OCI-LY1 (cell line): ENCODE data around the gene FHIP1A.
A peak's percentile ranks its signal among the peaks of the same experiment; 100 is the strongest.

ENCODE experiments used
- H2AFZ ChIP-seq: fragments of 200-600 bp; sonication (generic), shearing (Covaris generic); 2 replicates; pipeline ENCODE4 v1.6.0; 2014; ENCODE audit warnings: antibody characterized with exemption, mild to moderate bottlenecking, low read length
- H3F3A ChIP-seq: fragments of 200-600 bp; sonication (generic), shearing (Covaris generic); 2 replicates; pipeline ENCODE4 v1.6.0; 2014; ENCODE audit warnings: mild to moderate bottlenecking, antibody characterized with exemption, low read length, moderate library complexity; ENCODE audit not compliant: insufficient read depth
- H3K27ac ChIP-seq: fragments of 200-600 bp; sonication (generic); 2 replicates; pipeline ENCODE4 v1.5.1; 2014; ENCODE audit warnings: low read length, mixed run types, mild to moderate bottlenecking, low read depth; ENCODE audit not compliant: poor library complexity, severe bottlenecking
- H3K27me3 ChIP-seq: fragments of 200-600 bp; sonication (generic); 2 replicates; pipeline ENCODE4 v1.6.0; 2014; ENCODE audit warnings: antibody characterized with exemption, mild to moderate bottlenecking, low read length, moderate library complexity; ENCODE audit not compliant: insufficient read depth
- H3K36me3 ChIP-seq: fragments of 200-600 bp; sonication (generic); 2 replicates; pipeline ENCODE4 v1.6.1; 2014; ENCODE audit warnings: mild to moderate bottlenecking, antibody characterized with exemption, low read length, moderate library complexity, mixed read lengths; ENCODE audit not compliant: insufficient read depth
- H3K4me1 ChIP-seq: fragments of 200-600 bp; sonication (generic); 2 replicates; pipeline ENCODE4 v1.5.1; 2014; ENCODE audit warnings: mild to moderate bottlenecking, low read length, moderate library complexity; ENCODE audit not compliant: insufficient read depth, severe bottlenecking
- H3K4me2 ChIP-seq: fragments of 200-600 bp; sonication (generic), shearing (Covaris generic); 2 replicates; pipeline ENCODE4 v1.6.1; 2014; ENCODE audit warnings: low read length
- H3K4me3 ChIP-seq: fragments of 200-600 bp; sonication (generic); 2 replicates; pipeline ENCODE4 v1.5.1; 2014; ENCODE audit warnings: low read length, low read depth, mild to moderate bottlenecking, mixed read lengths; ENCODE audit not compliant: poor library complexity, severe bottlenecking
- H3K79me2 ChIP-seq: fragments of 200-600 bp; shearing (Covaris generic); 2 replicates; pipeline ENCODE4 v1.6.1; 2016; ENCODE audit warnings: mixed run types, low read length, mixed read lengths; ENCODE audit not compliant: insufficient read depth
- H3K9ac ChIP-seq: fragments of 200-600 bp; sonication (generic), shearing (Covaris generic); 2 replicates; pipeline ENCODE4 v1.6.1; 2014; ENCODE audit warnings: mild to moderate bottlenecking, low read length, mixed read lengths
- H3K9me2 ChIP-seq: fragments of 200-600 bp; sonication (generic), shearing (Covaris generic); 2 replicates; pipeline ENCODE4 v1.6.1; 2014; ENCODE audit warnings: low read depth, mild to moderate bottlenecking, low read length, mixed read lengths
- H3K9me3 ChIP-seq: fragments of 200-600 bp; shearing (Covaris generic); 2 replicates; pipeline ENCODE4 v1.6.1; 2014; ENCODE audit warnings: low read length, mixed read lengths
- H4K20me1 ChIP-seq: fragments of 200-600 bp; sonication (generic), shearing (Covaris generic); 2 replicates; pipeline ENCODE4 v1.6.0; 2016; ENCODE audit warnings: mild to moderate bottlenecking, low read length; ENCODE audit not compliant: insufficient read depth
- EZH2 ChIP-seq: fragments of 200-600 bp; sonication (generic), shearing (Covaris generic); IDR thresholded peaks from 2 replicates; pipeline ENCODE4 v1.8.0; 2017; ENCODE audit warnings: borderline replicate concordance, mixed run types, mild to moderate bottlenecking, antibody characterized with exemption, low read length, moderate library complexity, mixed read lengths
- TF ChIP-seq, protein P1 (sequence below): fragments of 200-600 bp; sonication (generic), shearing (Covaris generic); IDR thresholded peaks from 2 replicates; pipeline ENCODE4 v1.5.1; 2017; ENCODE audit warnings: mild to moderate bottlenecking, antibody characterized with exemption, low read length, moderate library complexity, mixed read lengths

Gene FHIP1A

DNA sequence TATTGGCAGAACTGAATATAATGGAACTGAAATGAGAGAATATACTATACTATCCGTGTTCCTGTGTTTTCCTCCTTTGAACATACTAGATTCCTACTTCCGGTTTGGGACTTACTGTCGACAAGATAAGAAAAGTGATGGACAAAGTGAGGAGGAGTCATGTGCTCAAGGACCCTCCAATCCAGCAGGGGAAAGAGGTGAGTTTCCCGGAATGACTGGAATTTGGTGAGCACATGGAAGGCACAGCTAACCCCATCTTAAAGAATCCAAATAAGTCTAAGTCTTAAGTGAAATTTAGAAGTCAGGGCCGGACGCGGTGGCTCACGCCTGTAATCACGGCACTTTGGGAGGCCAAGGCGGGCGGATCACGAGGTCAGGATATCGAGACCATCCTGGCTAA, 47.0 kb upstream of the FHIP1A start:
- H2AFZ ChIP-seq = no peak overlapping the region
- no peak for TF ChIP-seq EZH2
- TF ChIP-seq, protein P1, sequence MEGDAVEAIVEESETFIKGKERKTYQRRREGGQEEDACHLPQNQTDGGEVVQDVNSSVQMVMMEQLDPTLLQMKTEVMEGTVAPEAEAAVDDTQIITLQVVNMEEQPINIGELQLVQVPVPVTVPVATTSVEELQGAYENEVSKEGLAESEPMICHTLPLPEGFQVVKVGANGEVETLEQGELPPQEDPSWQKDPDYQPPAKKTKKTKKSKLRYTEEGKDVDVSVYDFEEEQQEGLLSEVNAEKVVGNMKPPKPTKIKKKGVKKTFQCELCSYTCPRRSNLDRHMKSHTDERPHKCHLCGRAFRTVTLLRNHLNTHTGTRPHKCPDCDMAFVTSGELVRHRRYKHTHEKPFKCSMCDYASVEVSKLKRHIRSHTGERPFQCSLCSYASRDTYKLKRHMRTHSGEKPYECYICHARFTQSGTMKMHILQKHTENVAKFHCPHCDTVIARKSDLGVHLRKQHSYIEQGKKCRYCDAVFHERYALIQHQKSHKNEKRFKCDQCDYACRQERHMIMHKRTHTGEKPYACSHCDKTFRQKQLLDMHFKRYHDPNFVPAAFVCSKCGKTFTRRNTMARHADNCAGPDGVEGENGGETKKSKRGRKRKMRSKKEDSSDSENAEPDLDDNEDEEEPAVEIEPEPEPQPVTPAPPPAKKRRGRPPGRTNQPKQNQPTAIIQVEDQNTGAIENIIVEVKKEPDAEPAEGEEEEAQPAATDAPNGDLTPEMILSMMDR = no peak

DNA sequence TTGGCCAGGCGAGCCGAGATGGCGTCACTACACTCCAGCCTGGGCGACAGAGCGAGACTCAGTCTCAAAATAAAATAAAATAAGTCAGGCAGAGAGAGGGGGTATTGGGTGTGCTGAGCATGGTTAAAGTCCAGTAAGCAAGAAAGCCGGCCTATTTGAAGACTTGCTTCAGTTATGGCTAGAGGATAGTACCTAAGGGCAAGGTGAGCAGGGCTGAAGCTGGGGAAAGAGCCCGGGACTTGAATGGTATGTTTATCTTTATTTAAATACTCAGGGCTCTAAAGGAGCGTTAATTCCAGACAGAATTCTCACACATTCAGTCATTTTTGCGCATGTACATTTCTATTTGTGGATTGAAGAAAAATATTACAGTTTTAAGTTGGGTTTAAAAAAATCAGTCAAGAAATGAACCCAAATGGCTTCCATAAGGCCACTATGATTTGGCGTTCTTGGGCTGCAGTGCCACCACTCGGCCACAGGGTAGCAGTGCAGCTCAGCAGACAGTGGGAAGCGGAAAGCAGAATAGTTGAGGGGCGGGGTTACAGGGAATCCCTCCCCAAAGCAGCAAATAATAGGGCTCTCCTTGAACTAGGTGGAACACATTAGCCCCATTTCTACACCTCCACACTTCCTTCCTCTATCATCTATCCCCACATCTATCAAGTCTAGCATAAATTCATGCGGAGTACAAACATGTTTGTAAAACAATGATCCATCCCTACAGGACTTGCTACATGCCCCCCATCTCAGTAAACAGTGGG, 46.4 kb upstream of the FHIP1A start:
- Histone ChIP-seq H3K79me2 (no peaks in the 10 kb centered on the region), H3K27ac (no peak overlapping the region), H3F3A (no peaks in the 10 kb centered on the region), H3K4me3 (no peak overlapping the region), H3K9me3 (no peaks in the 10 kb centered on the region), H2AFZ (no peak overlapping the region), H3K9ac (no peak overlapping the region), H3K9me2 (no peaks in the 10 kb centered on the region), H4K20me1 (no peaks in the 10 kb centered on the region), H3K36me3 (no peaks in the 10 kb centered on the region), H3K4me2 (no peak overlapping the region), H3K27me3 (no peaks in the 10 kb centered on the region), H3K4me1 (no peaks in the 10 kb centered on the region)
- TF ChIP-seq EZH2 = no peak
- TF ChIP-seq, protein P1 = peak; percentile 97

More for the DNA sequence above, 47.0 kb upstream of the FHIP1A start:
- Histone ChIP-seq H3K9me2 (no peaks in the 10 kb centered on the region), H3K27ac (no peak overlapping the region), H3K4me3 (no peak overlapping the region), H4K20me1 (no peaks in the 10 kb centered on the region), H3K4me2 (no peak overlapping the region), H3K79me2 (no peaks in the 10 kb centered on the region), H3K36me3 (no peaks in the 10 kb centered on the region), H3F3A (no peaks in the 10 kb centered on the region), H3K27me3 (no peaks in the 10 kb centered on the region), H3K4me1 (no peaks in the 10 kb centered on the region), H3K9me3 (no peaks in the 10 kb centered on the region), H3K9ac (no peak overlapping the region)

DNA sequence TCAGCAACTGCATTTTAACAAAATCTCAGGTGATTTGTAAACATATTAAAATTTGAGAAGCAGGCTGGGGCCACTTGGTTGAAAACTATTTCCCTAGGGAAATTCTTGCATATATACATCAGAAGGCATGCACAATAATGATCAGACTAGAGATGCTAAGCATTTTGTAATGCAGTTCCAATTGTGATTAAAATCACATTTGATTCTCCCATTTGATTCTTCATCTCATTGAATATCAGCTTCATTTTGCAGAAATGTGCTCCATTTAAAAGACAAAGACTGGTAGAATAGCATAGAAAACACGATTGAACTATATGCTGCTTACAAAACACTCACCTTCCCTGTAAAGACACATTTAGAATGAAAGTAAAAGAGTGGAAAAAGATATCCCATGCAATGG, 32.4 kb upstream of the FHIP1A start:
- TF ChIP-seq, protein P1 = no peak
- TF ChIP-seq EZH2 = no peak

More for the DNA sequence above, 32.4 kb upstream of the FHIP1A start:
- Histone ChIP-seq H3K27me3 (no peaks in the 10 kb centered on the region; the same call in 1 of the 2 replicates), H3K4me3 (no peak overlapping the region), H3F3A (no peaks in the 10 kb centered on the region), H2AFZ (no peak overlapping the region), H3K27ac (no peak overlapping the region), H3K9me2 (no peaks in the 10 kb centered on the region), H3K79me2 (no peaks in the 10 kb centered on the region), H3K4me1 (no peaks in the 10 kb centered on the region), H4K20me1 (no peaks in the 10 kb centered on the region), H3K9ac (no peak overlapping the region), H3K36me3 (no peaks in the 10 kb centered on the region), H3K9me3 (no peaks in the 10 kb centered on the region), H3K4me2 (no peak overlapping the region)
